Astrocyte (in vitro differentiated cells and primary cell): ENCODE results near the gene USP3. TPM values are rescaled to one million over a fixed set of nuclear protein-coding genes. Genes with fewer than 3 reads are reported as not detected.

Source experiments
- DNase-seq: peaks from one replicate; pipeline ENCODE4 v3.0.0-alpha.2; 2010; ENCODE audit warnings: low read depth
- FAIRE-seq: peaks from 2 replicates; lab custom pipeline; 2011; peaks lifted over from hg19 to GRCh38; lab: Jason Lieb, UNC
- H2AFZ ChIP-seq: 2 replicates; pipeline ENCODE4 v1.6.0; 2012; ENCODE audit warnings: low read depth, low read length, inconsistent platforms
- H3K27ac ChIP-seq: 2 replicates; pipeline ENCODE4 v1.5.1; 2011; ENCODE audit warnings: low read depth, low read length, inconsistent platforms
- H3K27me3 ChIP-seq: 2 replicates; pipeline ENCODE4 v1.6.0; 2011; ENCODE audit warnings: low read length, inconsistent platforms; ENCODE audit not compliant: insufficient read depth
- H3K36me3 ChIP-seq: 2 replicates; pipeline ENCODE4 v1.5.1; 2011; ENCODE audit warnings: low read length, inconsistent platforms; ENCODE audit not compliant: insufficient read depth
- H3K4me1 ChIP-seq: 2 replicates; pipeline ENCODE4 v1.5.1; 2011; ENCODE audit warnings: low read length, inconsistent platforms; ENCODE audit not compliant: insufficient read depth
- H3K4me2 ChIP-seq: 2 replicates; pipeline ENCODE4 v1.6.0; 2012; ENCODE audit warnings: low read length, inconsistent platforms
- H3K4me3 ChIP-seq: 2 replicates; pipeline ENCODE4 v1.5.1; 2011; ENCODE audit warnings: low read depth, mild to moderate bottlenecking, low read length, inconsistent platforms; ENCODE audit not compliant: insufficient read depth
- H3K79me2 ChIP-seq: 2 replicates; pipeline ENCODE4 v1.6.0; 2012; ENCODE audit warnings: mild to moderate bottlenecking, low read length, inconsistent platforms; ENCODE audit not compliant: insufficient read depth
- H3K9ac ChIP-seq: 2 replicates; pipeline ENCODE4 v1.6.0; 2012; ENCODE audit warnings: mild to moderate bottlenecking, low read length, inconsistent platforms
- H3K9me3 ChIP-seq: 2 replicates; pipeline ENCODE4 v1.5.1; 2012; ENCODE audit warnings: low read depth, mild to moderate bottlenecking, low read length, inconsistent platforms; ENCODE audit not compliant: insufficient read depth
- H4K20me1 ChIP-seq: 2 replicates; pipeline ENCODE4 v1.6.0; 2012; ENCODE audit warnings: low read length, inconsistent platforms; ENCODE audit not compliant: insufficient read depth
- H3K27ac Mint-ChIP-seq: one replicate; pipeline ENCODE4 v1.8.0; 2021; ENCODE audit warnings: mild to moderate bottlenecking, mixed read lengths; ENCODE audit not compliant: unreplicated experiment
- H3K27me3 Mint-ChIP-seq: one replicate; pipeline ENCODE4 v1.8.0; 2021; ENCODE audit warnings: low read depth, mixed read lengths; ENCODE audit not compliant: unreplicated experiment
- H3K36me3 Mint-ChIP-seq: one replicate; pipeline ENCODE4 v1.8.0; 2021; ENCODE audit warnings: low read depth, mixed read lengths; ENCODE audit not compliant: unreplicated experiment
- H3K4me1 Mint-ChIP-seq: one replicate; pipeline ENCODE4 v1.8.0; 2021; ENCODE audit warnings: low read depth, mixed read lengths; ENCODE audit not compliant: unreplicated experiment
- H3K4me3 Mint-ChIP-seq: one replicate; pipeline ENCODE4 v1.8.0; 2021; ENCODE audit warnings: mild to moderate bottlenecking, moderate library complexity, mixed read lengths; ENCODE audit not compliant: unreplicated experiment
- H3K9me3 Mint-ChIP-seq: one replicate; pipeline ENCODE4 v1.8.0; 2021; ENCODE audit warnings: mild to moderate bottlenecking, mixed read lengths; ENCODE audit not compliant: unreplicated experiment
- EZH2 ChIP-seq: IDR thresholded peaks from 2 replicates; pipeline ENCODE4 v1.6.1; 2012; ENCODE audit warnings: mild to moderate bottlenecking, low read length, inconsistent platforms; ENCODE audit not compliant: insufficient read depth
- total RNA-seq: library from RNA; stranded (reverse); gene quantifications from 2 replicates; pipeline ENCODE4 v1.2.1, GENCODE V29; 2021
- TF ChIP-seq, protein P1 (sequence below): IDR thresholded peaks from 2 replicates; pipeline ENCODE4 v1.5.1; 2011; ENCODE audit warnings: low read depth, mild to moderate bottlenecking, inconsistent platforms, low read length, moderate library complexity; ENCODE audit not compliant: insufficient read depth

Gene USP3
- total RNA-seq, 1 donor from 2014 or later = 38.1 TPM

DNA sequence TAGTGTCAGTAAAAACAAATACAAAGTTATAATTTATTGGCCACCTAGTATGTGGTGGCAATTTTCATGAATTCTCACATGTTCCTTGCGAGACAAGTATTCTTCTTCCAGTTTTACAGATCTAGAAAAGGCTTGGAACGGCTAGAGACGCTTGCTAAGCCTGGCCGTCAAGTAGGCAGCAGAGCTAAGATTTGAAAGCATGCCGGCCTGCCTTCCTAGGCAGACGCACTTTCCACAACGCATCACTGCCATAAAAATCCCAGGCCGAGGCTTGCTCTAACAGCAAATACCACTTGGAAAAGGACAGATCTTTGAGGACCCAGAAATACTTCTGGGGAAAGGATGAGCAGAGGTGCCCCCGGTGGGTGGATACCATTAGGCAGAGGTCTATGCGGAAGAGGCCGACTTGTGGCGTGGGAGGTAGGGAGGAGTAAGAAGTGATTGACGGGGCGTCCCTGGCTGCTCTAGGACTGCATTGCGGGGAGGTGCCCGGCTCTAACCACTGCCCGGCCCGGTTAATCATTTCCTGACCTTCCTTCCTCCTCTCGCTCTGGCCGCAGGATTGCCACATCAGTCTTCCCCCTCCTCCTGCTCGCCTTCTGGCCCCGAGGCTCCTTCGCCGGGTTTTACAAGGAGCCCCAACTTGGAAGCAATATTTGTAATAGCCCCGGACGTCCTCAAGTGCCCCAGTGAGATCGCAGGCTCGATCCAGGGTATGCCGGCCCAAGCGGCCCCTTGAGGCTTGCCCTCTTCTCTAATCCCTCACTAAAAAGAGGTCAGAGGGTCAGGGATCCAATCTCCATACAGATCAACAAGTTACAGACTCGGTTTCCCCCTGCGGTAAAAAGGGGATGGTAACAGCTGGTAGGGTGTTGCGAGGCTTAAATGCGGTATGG is 1.3 kb upstream of the USP3 start:
- peak; percentile 89 for DNase-seq
- FAIRE-seq = no peak
- Mint-ChIP-seq H3K4me1 (peaks cover 32% of the 10 kb centered on the region), H3K27ac (peak overlapping the region; percentile 97), H3K9me3 (no peaks in the 10 kb centered on the region), H3K36me3 (no peaks in the 10 kb centered on the region), H3K27me3 (no peaks in the 10 kb centered on the region), H3K4me3 (peak overlapping the region; percentile 86)
- Histone ChIP-seq H3K4me3 (peak overlapping the region; percentile 66), H3K4me2 (peak overlapping the region; percentile 90), H2AFZ (peak overlapping the region; percentile 23), H3K79me2 (peaks cover 34% of the 10 kb centered on the region), H3K4me1 (peaks cover 40% of the 10 kb centered on the region), H3K27ac (peak overlapping the region; percentile 95), H3K36me3 (no peaks in the 10 kb centered on the region), H3K9me3 (no peaks in the 10 kb centered on the region), H3K9ac (peak overlapping the region; percentile 92), H4K20me1 (peaks cover 24% of the 10 kb centered on the region), H3K27me3 (no peaks in the 10 kb centered on the region)
- TF ChIP-seq, protein P1, sequence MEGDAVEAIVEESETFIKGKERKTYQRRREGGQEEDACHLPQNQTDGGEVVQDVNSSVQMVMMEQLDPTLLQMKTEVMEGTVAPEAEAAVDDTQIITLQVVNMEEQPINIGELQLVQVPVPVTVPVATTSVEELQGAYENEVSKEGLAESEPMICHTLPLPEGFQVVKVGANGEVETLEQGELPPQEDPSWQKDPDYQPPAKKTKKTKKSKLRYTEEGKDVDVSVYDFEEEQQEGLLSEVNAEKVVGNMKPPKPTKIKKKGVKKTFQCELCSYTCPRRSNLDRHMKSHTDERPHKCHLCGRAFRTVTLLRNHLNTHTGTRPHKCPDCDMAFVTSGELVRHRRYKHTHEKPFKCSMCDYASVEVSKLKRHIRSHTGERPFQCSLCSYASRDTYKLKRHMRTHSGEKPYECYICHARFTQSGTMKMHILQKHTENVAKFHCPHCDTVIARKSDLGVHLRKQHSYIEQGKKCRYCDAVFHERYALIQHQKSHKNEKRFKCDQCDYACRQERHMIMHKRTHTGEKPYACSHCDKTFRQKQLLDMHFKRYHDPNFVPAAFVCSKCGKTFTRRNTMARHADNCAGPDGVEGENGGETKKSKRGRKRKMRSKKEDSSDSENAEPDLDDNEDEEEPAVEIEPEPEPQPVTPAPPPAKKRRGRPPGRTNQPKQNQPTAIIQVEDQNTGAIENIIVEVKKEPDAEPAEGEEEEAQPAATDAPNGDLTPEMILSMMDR = no peak

DNA sequence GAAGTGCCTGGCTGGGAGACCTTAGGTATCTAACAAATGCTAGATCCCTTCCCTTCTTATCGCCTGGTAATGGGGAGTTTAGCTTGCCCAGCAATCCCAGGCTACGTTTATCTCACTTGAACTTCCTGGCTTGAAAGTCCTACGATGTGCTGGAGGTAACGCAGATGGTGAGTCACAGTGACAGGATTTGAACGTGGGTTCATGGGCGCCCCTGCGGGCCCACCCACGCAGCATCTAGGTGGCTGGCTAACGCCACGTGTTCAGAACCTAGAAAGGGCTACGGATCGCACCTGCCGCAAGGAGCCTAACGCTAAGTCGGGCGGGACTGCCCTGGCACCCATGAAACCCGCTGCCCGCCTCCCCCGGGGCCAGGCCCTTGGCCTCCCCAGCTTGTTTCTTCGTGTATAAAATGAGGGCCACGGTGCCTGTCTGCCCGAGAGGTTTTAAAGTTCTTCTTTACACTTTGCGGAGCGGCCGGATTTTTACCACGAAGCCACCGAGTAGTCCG is 600 bp upstream of the USP3 start:
- Histone ChIP-seq H3K9me3 (no peaks in the 10 kb centered on the region), H3K27ac (peak overlapping the region; percentile 95), H3K4me1 (peaks cover 40% of the 10 kb centered on the region), H3K36me3 (no peaks in the 10 kb centered on the region), H3K4me2 (peak overlapping the region; percentile 90), H4K20me1 (peaks cover 31% of the 10 kb centered on the region), H3K4me3 (peak overlapping the region; percentile 66), H2AFZ (peak overlapping the region; percentile 6), H3K9ac (peak overlapping the region; percentile 92), H3K79me2 (peaks cover 41% of the 10 kb centered on the region), H3K27me3 (no peaks in the 10 kb centered on the region)
- peak overlapping the region; percentile 86 for H3K4me3 Mint-ChIP-seq
- peak overlapping the region; percentile 97 for H3K27ac Mint-ChIP-seq
- TF ChIP-seq, protein P1 = no peak
- no peak for TF ChIP-seq EZH2
- H3K9me3 Mint-ChIP-seq = no peaks in the 10 kb centered on the region
- peak; percentile 86 for DNase-seq
- H3K4me1 Mint-ChIP-seq = peaks cover 39% of the 10 kb centered on the region
- no peaks in the 10 kb centered on the region for H3K27me3 Mint-ChIP-seq
- H3K36me3 Mint-ChIP-seq = no peaks in the 10 kb centered on the region
- no peak for FAIRE-seq
